Activated T-cell treated with anti-CD3 and anti-CD28 coated beads, Interleukin-2, amount 50 U/mL, for 72 hours (primary cell): ENCODE measurements around the gene ETFDH. TPM values are rescaled to one million over a fixed set of nuclear protein-coding genes. Genes with fewer than 3 reads are reported as not detected.
"Not testable (repeated sequence)": the region's sequence is repeated elsewhere in the genome, so short reads cannot be mapped to it uniquely, and the experiment has no call there.

Source experiments
- ATAC-seq, 2 donors: fragments of 150-1000 bp; cut with Tn5 transposase; replicated peaks in 1 of 2; 2 replicates each; pipeline ENCODE4 v1.10.0; 2021; ENCODE audit warnings: moderate library complexity in 2 of 2, mild to moderate bottlenecking in 1 of 2
- DNase-seq, 2 donors: peaks; one replicate each; pipeline ENCODE4 v3.0.0; 2021 to 2022; ENCODE audit warnings: mixed read lengths in 1 of 2
- H3K27ac Mint-ChIP-seq: one replicate; pipeline ENCODE4 v1.8.0; 2022; ENCODE audit warnings: mild to moderate bottlenecking, moderate library complexity, mixed read lengths
- H3K27me3 Mint-ChIP-seq: one replicate; pipeline ENCODE4 v1.8.0; 2022; ENCODE audit warnings: low read depth, mixed read lengths
- H3K36me3 Mint-ChIP-seq, 2 donors: one replicate each; pipeline ENCODE4 v1.8.0; 2022; ENCODE audit warnings: mixed read lengths in 2 of 2, mild to moderate bottlenecking in 1 of 2; ENCODE audit not compliant: insufficient read depth in 2 of 2
- H3K4me1 Mint-ChIP-seq: one replicate; pipeline ENCODE4 v1.8.0; 2022; ENCODE audit warnings: low read depth, mixed read lengths
- H3K4me3 Mint-ChIP-seq, 2 donors: one replicate each; pipeline ENCODE4 v1.8.0; 2022; ENCODE audit warnings: mild to moderate bottlenecking in 2 of 2, mixed read lengths in 2 of 2, moderate library complexity in 2 of 2
- H3K9me3 Mint-ChIP-seq, 2 donors: one replicate each; pipeline ENCODE4 v1.8.0; 2022; ENCODE audit warnings: mixed read lengths in 2 of 2
- total RNA-seq, 2 donors: library from RNA; stranded (reverse); gene quantifications; one replicate each; pipeline ENCODE4 v1.2.3, GENCODE V29; 2022

Gene ETFDH
- 10 to 100 TPM; 30.2 to 38.0 TPM for total RNA-seq

DNA sequence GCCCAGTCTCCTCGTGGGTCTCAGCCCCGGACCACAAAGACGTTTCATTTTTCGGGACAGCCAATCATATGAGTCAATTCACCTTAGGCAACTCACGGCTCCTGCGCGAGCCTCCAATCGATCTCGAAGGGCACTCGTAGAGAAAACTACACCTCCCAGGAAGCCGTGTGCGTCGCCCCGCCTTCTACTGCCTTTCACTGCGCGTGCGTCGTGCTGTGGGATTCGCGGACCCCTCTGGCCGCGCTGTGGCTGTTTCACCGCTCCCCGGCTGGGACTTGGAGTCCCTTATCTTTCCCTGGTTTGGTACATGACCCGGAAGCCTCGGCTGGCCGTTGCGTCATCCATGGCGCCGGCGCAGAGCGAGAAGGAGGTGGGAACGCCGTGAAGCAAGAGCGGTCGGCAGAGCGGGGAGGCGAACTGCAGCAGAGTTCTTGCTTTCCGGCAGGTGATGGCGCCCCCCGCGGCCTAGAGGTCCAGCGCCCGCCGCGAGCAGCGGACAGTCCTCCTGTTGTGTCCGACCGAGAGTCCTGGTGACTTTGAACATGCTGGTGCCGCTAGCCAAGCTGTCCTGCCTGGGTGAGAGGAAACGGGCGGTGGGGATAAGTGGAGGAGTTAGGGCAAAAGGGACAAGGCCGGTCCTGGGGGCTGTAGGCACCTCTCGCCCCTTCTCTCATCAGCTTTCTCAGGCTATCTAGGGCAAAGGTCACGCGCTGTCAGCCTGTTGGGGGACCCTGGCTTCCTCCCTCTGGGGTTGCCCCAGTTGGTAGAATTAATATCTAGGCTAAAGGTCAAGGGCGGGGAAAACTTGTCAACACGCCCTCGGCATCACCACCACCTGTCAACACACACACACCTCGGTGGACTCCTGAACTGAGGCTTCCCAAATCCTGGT, at the start of gene ETFDH:
ETFDH (plus strand) TSS at position 382 of the 892 bp plus-strand sequence; CDS start at position 543, 161 bp downstream.
- Mint-ChIP-seq H3K27ac (peak within 1 kb of the TSS; percentile 95), H3K4me1 (peaks cover 26% of the 10 kb centered on the region), H3K4me3 (peak within 1 kb of the TSS; percentile 93 to 95), H3K9me3 (no peaks in the 10 kb centered on the region), H3K36me3 (peaks cover 6 to 8% of the 10 kb centered on the region in 2 donors), H3K27me3 (no peaks in the 10 kb centered on the region)
- DNase-seq (peak; percentile 96 to 98), ATAC-seq (peak; percentile 86 to 88)

DNA sequence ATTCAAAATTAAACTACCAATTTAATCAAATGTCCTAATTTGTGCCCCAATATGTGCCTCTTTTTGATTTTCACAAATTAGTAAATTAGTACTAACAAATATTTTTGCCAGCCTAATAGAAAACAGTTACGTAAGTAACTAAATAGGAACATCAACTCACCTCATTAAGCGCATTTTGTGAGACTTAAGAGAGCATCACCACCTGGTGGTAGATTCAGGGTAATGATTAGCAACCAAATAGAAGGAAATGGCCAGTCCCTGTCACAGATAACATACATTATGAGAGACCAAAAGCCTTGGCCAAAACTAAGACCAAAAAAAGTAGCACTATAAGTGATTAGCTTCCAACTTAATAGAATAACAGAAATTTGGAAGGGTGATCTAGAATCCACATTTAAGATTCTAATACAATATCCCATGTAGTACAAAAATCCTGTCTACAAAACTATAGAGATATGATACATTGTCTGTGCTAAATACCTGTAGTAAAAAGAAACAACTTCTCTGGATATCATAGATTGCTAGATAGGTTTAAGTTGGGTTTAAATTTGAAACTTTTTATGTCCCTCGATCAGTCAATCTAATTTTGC, 47.1 kb upstream of the ETFDH start:
- no peaks in the 10 kb centered on the region for H3K9me3 Mint-ChIP-seq
- no peak for ATAC-seq
- no peak overlapping the region for H3K27ac Mint-ChIP-seq
- H3K4me1 Mint-ChIP-seq, result no peaks in the 10 kb centered on the region
- DNase-seq, result peak in 1 of 2 donors; percentile 3
- no peak overlapping the region for H3K4me3 Mint-ChIP-seq
- H3K27me3 Mint-ChIP-seq, result no peaks in the 10 kb centered on the region
- no peaks in the 10 kb centered on the region for H3K36me3 Mint-ChIP-seq

- no peaks in the 10 kb centered on the region for H3K9me3 Mint-ChIP-seq
- ATAC-seq, result no peak
- no peaks in the 10 kb centered on the region for H3K36me3 Mint-ChIP-seq
- no peaks in the 10 kb centered on the region for H3K4me1 Mint-ChIP-seq
- H3K4me3 Mint-ChIP-seq, result no peak overlapping the region
- H3K27me3 Mint-ChIP-seq, result no peaks in the 10 kb centered on the region
- H3K27ac Mint-ChIP-seq, result no peak overlapping the region
- DNase-seq, result no peak
These were observed 46.6 kb upstream of the ETFDH start for GRCh38 chr4:158625544-158625943.

DNA sequence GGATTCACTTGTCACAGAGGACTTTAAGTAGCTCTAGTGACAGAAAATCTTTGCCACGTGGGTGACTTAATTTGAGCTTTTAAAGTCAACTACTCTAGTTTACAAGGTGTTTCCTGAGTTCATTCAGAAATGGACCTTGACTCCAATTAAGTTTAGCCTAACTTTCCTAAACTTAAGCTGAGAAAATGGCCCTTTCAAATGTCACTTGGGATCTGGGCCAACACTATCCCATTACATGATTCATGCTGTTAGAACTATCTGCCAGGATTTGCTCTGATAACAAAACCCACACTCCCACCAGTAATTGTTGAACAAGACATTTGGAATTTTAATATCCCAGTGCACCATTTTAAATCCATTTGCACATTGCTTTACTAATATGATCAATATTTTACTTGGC, 41.2 kb upstream of the ETFDH start:
- H3K27me3 Mint-ChIP-seq, result no peaks in the 10 kb centered on the region
- H3K36me3 Mint-ChIP-seq, result no peaks in the 10 kb centered on the region
- DNase-seq (no peak), ATAC-seq (no peak)
- no peaks in the 10 kb centered on the region for H3K9me3 Mint-ChIP-seq
- no peaks in the 10 kb centered on the region for H3K4me1 Mint-ChIP-seq
- no peak overlapping the region for H3K4me3 Mint-ChIP-seq
- H3K27ac Mint-ChIP-seq, result no peak overlapping the region

GRCh38 chr4:158636619-158637018, 35.5 kb upstream of the ETFDH start:
- DNase-seq, result no peak
- Mint-ChIP-seq H3K36me3 (no peaks in the 10 kb centered on the region), H3K4me3 (no peak overlapping the region), H3K27me3 (peaks cover 11% of the 10 kb centered on the region), H3K27ac (no peak overlapping the region), H3K9me3 (no peaks in the 10 kb centered on the region), H3K4me1 (no peaks in the 10 kb centered on the region)
- ATAC-seq, result no peak

DNA sequence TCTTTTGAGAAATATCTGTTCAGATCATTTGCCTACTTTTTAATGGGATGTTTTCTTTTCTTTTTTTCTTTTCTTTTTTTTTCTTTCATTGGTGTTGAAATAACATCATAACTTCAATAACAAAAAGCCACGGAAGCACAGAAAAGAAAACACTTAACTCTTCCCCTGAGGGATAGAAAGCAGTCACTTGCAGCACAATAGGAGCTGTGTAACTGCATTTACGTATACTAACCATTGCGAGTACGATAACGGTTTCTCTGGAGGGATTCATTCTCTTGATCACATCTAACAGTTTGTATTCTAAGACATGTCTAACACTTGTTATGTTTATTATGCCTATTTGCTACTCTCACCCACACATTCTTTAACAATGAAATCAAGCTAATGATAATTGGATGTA, 27.7 kb upstream of the ETFDH start:
- no peak for DNase-seq
- Mint-ChIP-seq H3K4me3 (no peak overlapping the region), H3K9me3 (peaks cover 1 to 2% of the 10 kb centered on the region in 2 donors), H3K27ac (no peak overlapping the region), H3K27me3 (peaks cover 19% of the 10 kb centered on the region), H3K36me3 (peaks cover 0 to 2% of the 10 kb centered on the region in 2 donors), H3K4me1 (no peaks in the 10 kb centered on the region)
- no peak for ATAC-seq

DNA sequence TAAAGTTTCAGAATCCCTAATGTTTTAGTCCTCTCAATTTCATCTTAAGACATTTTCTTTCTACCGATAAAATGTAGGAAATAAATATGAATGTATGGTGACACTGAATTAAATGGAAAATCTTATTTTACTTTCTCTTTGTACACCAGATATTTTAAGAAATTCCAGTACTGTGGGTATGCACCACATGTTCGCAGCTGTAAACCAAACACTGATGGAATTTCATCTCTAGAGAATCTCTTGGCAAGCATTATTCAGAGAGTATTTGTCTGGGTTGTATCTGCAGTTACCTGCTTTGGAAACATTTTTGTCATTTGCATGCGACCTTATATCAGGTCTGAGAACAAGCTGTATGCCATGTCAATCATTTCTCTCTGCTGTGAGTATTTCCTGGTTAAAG, 27.3 kb upstream of the ETFDH start:
- Mint-ChIP-seq H3K36me3 (peaks cover 0 to 2% of the 10 kb centered on the region in 2 donors), H3K4me1 (no peaks in the 10 kb centered on the region), H3K9me3 (peaks cover 1 to 2% of the 10 kb centered on the region in 2 donors), H3K4me3 (no peak overlapping the region), H3K27ac (no peak overlapping the region), H3K27me3 (peaks cover 19% of the 10 kb centered on the region)
- ATAC-seq, result no peak
- no peak for DNase-seq

DNA sequence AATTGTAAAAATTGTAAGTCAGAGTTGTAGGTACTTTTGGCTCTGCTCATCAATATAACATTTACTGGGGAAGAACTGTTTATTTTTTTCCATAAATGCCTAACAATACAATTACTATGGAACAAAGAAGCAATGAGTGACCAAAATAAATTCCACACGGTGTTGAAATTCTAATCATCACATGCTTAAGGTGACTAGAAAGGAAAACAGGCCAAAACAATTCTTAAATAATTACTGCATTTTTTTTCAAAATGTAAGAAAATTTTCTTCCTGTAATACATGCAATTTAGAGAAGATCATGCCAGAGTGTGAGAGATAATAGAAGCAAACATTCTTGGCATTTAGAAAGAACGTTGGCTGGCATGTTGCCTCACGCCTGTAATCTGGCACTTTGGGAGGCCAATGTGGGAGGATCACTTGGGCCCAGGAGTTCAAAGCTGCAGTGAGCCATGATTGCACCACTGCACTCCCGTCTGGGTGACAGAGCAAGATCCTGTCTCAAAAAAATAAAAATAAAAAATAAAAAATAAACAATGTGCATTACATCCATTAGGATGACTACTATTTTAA, 22.9 kb upstream of the ETFDH start:
- H3K9me3 Mint-ChIP-seq, result no peaks in the 10 kb centered on the region

DNA sequence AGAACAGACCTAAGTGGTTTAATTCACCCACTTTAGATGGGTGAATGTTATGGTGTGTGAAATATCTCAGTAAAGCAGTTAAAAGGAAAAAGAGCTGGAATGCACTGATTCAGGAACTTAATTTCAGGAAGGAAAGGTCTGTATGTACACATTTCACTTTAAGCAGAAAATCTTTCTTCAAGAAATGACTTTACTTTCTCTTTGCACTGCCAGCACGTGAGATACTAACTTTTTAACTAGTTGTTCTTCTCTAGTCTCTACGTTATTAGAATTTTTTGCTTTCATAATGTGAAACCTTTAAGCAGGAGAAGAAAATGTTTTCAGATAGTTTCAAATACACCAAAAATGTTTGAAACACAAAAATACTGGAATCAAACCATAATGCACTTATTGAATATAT, 19.2 kb upstream of the ETFDH start:
- Mint-ChIP-seq H3K9me3 (no peaks in the 10 kb centered on the region), H3K27me3 (no peaks in the 10 kb centered on the region), H3K4me1 (peaks cover 7% of the 10 kb centered on the region), H3K27ac (no peak overlapping the region), H3K36me3 (no peaks in the 10 kb centered on the region), H3K4me3 (peak overlapping the region; percentile 56 to 70)
- ATAC-seq, result no peak
- no peak for DNase-seq

More for the DNA sequence above, 22.9 kb upstream of the ETFDH start:
- Mint-ChIP-seq H3K27me3 (peaks cover 7% of the 10 kb centered on the region), H3K27ac (no peak overlapping the region), H3K36me3 (no peaks in the 10 kb centered on the region), H3K4me1 (peaks cover 7% of the 10 kb centered on the region), H3K4me3 (no peak overlapping the region)
- no peak for ATAC-seq
- DNase-seq, result no peak

GRCh38 chr4:158656439-158656838, 15.7 kb upstream of the ETFDH start:
- Mint-ChIP-seq H3K4me1 (peaks cover 7% of the 10 kb centered on the region), H3K9me3 (no peaks in the 10 kb centered on the region), H3K36me3 (no peaks in the 10 kb centered on the region), H3K4me3 (no peak overlapping the region), H3K27me3 (no peaks in the 10 kb centered on the region), H3K27ac (no peak overlapping the region)
- DNase-seq (no peak), ATAC-seq (no peak)

GRCh38 chr4:158657291-158657690, 14.8 kb upstream of the ETFDH start:
- Mint-ChIP-seq H3K4me3 (no peak overlapping the region), H3K27me3 (no peaks in the 10 kb centered on the region), H3K9me3 (no peaks in the 10 kb centered on the region), H3K4me1 (peaks cover 7% of the 10 kb centered on the region), H3K36me3 (no peaks in the 10 kb centered on the region), H3K27ac (no peak overlapping the region)
- ATAC-seq (no peak), DNase-seq (no peak)

DNA sequence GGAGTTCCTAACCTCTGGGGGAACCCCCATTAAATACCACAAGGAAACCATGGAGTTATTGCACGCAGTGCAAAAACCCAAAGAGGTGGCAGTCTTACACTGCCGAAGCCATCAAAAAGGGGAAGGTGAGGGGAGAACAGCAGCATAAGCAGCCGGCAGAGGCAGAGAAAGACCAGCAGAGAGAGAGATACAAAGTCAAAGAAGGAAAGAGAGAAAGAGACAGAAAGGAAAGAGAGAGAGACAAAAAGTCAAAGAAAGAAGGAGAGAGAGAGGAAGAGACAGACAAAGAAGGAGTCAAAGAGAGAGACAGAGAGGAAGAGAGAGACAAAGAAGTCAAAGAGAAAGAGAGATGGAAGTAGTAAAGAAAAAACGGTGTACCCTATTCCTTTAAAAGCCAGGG, 8.8 kb upstream of the ETFDH start:
- not testable (repeated sequence) for H3K4me1 Mint-ChIP-seq, H3K27ac Mint-ChIP-seq, DNase-seq, H3K27me3 Mint-ChIP-seq, ATAC-seq, H3K9me3 Mint-ChIP-seq, H3K4me3 Mint-ChIP-seq, H3K36me3 Mint-ChIP-seq
